Right cardiac atrium (tissue), 5 donors: ENCODE measurements around the gene SLC17A2. TPM values are rescaled to one million over a fixed set of nuclear protein-coding genes. Genes with fewer than 3 reads are reported as not detected.
"Not testable (repeated sequence)": the region's sequence is repeated elsewhere in the genome, so short reads cannot be mapped to it uniquely, and the experiment has no call there.

Source experiments
- ATAC-seq, 2 donors: fragments of 200-7000 bp; cut with Tn5 transposase; one replicate each; pipeline versions ENCODE4 v1.8.0 to v1.9.1; 2020; ENCODE audit warnings: moderate library complexity in 2 of 2, mild to moderate bottlenecking in 1 of 2
- DNase-seq, 3 donors: peaks; one replicate each; pipeline ENCODE4 v3.0.0-alpha.2; 2020
- H3K27ac ChIP-seq: one replicate; pipeline ENCODE4 v1.5.1; 2013; ENCODE audit warnings: mild to moderate bottlenecking, low read length, control low read depth, moderate library complexity
- H3K27me3 ChIP-seq: one replicate; pipeline ENCODE4 v1.6.1; 2013; ENCODE audit not compliant: control insufficient read depth, insufficient read depth
- H3K4me1 ChIP-seq: one replicate; pipeline ENCODE4 v1.6.1; 2013; ENCODE audit warnings: low read length; ENCODE audit not compliant: control insufficient read depth, insufficient read depth
- H3K4me3 ChIP-seq: one replicate; pipeline ENCODE4 v1.5.1; 2013; ENCODE audit warnings: low read length, control low read depth
- H3K9me3 ChIP-seq: one replicate; pipeline ENCODE4 v1.6.1; 2013; ENCODE audit warnings: low read length; ENCODE audit not compliant: control insufficient read depth
- WGBS: extraction: QIAGEN DNeasy Blood & Tissue Kit; methylation state at CpG from one replicate; pipeline ENCODE4 v1.1.7; 2013; 5-methylcytosine and 5-hydroxymethylcytosine counted together
- intact Hi-C, 4 donors: fragments of 100-400 bp; cut with DNase I; formaldehyde crosslinking; loops; one replicate each; pipeline versions ENCODE4 v1.11.0 to v1.14.0; 2022 to 2023
- polyA plus RNA-seq: library from polyadenylated mRNA; stranded (reverse); fragments of 200-250 nt; gene quantifications from one replicate; pipeline ENCODE4 v1.2.3, GENCODE V29; 2013
- total RNA-seq, 4 donors: library from RNA; stranded (reverse); fragmentation: NEBNext Ultra II Directional; extraction: Animal tissue kit (Norgen Biotek cat#: 25700); gene quantifications; one replicate each; pipeline ENCODE4 v1.2.1, GENCODE V29; 2021
- donor health status: healthy with polysubstance abuse.
- donor health status: DM: no; HTN: yes; CAD: no.
- donor health status: DM: no; HTN: no; CAD: no.
- donor health status: DM: no; HTN: yes; CAD: no; lungs with severe emphysema.
- donor health status: DM: yes; HTN: yes; CAD: no.

The SLC17A2 gene
- total and polyA plus RNA-seq, 5 donors = not detected

- H3K27ac ChIP-seq = no peak overlapping the region
- ATAC-seq (no peak), DNase-seq (no peak)
- H3K27me3 ChIP-seq = no peaks in the 10 kb centered on the region
- H3K4me3 ChIP-seq = no peak overlapping the region
- H3K9me3 ChIP-seq = no peaks in the 10 kb centered on the region
- intact Hi-C loops = no loop called here
- H3K4me1 ChIP-seq = no peaks in the 10 kb centered on the region
- 80% methylated on average over 2 of the region's 2 CpGs for WGBS
These were observed 3.7 kb upstream of the SLC17A2 start for GRCh38 chr6:25934156-25934555.

DNA sequence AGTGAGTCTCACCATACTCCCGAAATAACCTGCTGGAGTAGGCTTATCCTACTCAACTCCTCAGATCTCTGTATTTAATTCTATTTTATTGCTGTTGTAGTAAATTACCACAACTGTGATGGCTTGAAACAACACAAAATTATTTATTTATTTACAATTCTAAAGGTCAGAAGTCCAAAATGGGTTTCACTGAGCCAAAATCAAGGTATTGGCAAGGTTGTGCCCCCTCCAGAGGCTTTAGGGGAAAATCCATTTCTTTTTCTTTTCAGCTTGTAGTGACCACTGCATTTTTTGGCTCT, 869 bp upstream of the SLC17A2 start:
- intact Hi-C loops = no loop called here
- DNase-seq (no peak), ATAC-seq (no peak)
- Histone ChIP-seq H3K9me3 (no peaks in the 10 kb centered on the region), H3K4me1 (no peaks in the 10 kb centered on the region), H3K4me3 (no peak overlapping the region), H3K27ac (no peak overlapping the region), H3K27me3 (no peaks in the 10 kb centered on the region)
- 41% methylated on average over 1 of the region's 1 CpG for WGBS

DNA sequence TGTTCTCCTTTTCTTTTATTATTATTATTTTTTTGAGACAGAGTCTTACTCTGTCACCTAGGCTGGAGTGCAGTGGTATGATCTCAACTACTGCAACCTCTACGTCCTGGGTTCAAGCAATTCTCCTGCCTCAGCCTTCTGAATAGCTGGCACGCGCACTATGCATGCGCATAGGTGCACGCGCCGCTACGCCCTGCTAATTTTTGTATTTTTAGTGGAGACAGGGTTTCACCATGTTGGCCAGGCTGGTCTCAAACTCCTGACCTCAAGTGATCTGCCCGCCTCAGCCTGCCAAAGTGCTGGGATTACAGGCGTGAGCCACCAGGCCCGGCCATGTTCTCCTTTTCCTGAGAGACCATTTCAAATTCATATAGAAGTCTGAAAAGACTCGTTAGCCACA, 706 bp downstream of the SLC17A2 start:
- H3K4me1 ChIP-seq, H3K9me3 ChIP-seq, H3K4me3 ChIP-seq, DNase-seq, ATAC-seq, intact Hi-C loops, H3K27me3 ChIP-seq, H3K27ac ChIP-seq: not testable (repeated sequence)
- 93% methylated on average over 12 of the region's 12 CpGs for WGBS

GRCh38 chr6:25928562-25929324, 1.7 kb downstream of the SLC17A2 start:
- H3K27ac ChIP-seq = no peak overlapping the region
- ATAC-seq = no peak
- no peaks in the 10 kb centered on the region for H3K4me1 ChIP-seq
- H3K9me3 ChIP-seq = no peaks in the 10 kb centered on the region
- no peak for DNase-seq
- no peak overlapping the region for H3K4me3 ChIP-seq
- H3K27me3 ChIP-seq = no peaks in the 10 kb centered on the region
- intact Hi-C loops = no loop called here
- 84% methylated on average over 4 of the region's 4 CpGs for WGBS

DNA sequence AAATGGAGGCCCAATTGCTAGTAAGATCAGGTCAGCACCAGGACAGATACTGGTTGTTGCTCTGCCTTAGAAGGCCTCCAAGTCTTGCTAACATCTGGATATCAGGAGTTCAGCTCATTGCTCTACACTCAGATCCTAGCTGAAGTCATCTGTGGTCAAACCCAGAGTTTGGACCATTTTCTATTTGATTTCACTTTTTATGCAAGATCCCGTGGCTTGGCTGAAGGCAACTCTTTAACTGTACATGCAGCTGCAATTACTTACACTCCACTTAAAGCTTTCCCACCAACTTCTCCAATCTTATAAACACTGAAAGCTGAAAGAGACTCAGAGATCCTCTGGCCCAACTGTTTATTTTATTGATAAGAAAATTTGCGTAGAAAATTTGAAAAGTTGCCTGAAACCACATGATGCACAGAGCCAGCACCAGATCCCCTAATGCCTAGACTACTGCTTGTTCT, 2.7 kb downstream of the SLC17A2 start:
- no peaks in the 10 kb centered on the region for H3K27me3 ChIP-seq
- H3K27ac ChIP-seq = no peak overlapping the region
- ATAC-seq (peak in 1 of 2 donors; percentile 24), DNase-seq (no peak)
- no peaks in the 10 kb centered on the region for H3K9me3 ChIP-seq
- WGBS = 44% methylated on average over 2 of the region's 2 CpGs
- H3K4me3 ChIP-seq = no peak overlapping the region
- no peaks in the 10 kb centered on the region for H3K4me1 ChIP-seq
- intact Hi-C loops = no loop called here

GRCh38 chr6:25927178-25927577, 3.3 kb downstream of the SLC17A2 start:
- DNase-seq (no peak), ATAC-seq (no peak)
- intact Hi-C loops = no loop called here
- Histone ChIP-seq H3K27ac (no peak overlapping the region), H3K9me3 (no peaks in the 10 kb centered on the region), H3K4me1 (no peaks in the 10 kb centered on the region), H3K27me3 (no peaks in the 10 kb centered on the region), H3K4me3 (no peak overlapping the region)
- WGBS = 67% methylated on average over 2 of the region's 2 CpGs

DNA sequence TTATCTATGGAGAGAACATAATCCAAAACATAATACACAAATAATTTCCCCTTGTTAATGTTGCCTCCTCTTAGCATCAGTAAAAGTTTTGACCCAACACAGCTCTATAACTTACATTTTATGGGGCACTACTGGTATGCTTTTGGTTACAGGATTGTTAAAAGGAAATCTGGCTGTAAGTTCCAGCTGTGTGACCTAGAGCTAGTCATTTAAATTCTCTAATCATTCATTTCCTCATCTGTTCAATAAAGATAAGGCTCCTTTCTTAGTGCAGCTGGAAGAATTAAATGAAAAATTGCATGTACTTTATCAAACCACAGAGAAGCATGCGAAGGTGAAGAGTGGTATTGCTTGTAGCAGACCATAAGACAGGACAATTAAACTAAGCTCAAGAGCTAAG, 4.6 kb downstream of the SLC17A2 start:
- intact Hi-C loops = no loop called here
- no peaks in the 10 kb centered on the region for H3K4me1 ChIP-seq
- no peak for ATAC-seq
- H3K27me3 ChIP-seq = no peaks in the 10 kb centered on the region
- DNase-seq = no peak
- no peaks in the 10 kb centered on the region for H3K9me3 ChIP-seq
- no peak overlapping the region for H3K27ac ChIP-seq
- WGBS = 58% methylated on average over 1 of the region's 1 CpG
- H3K4me3 ChIP-seq = no peak overlapping the region

GRCh38 chr6:25922301-25922700, 8.2 kb downstream of the SLC17A2 start:
- no peaks in the 10 kb centered on the region for H3K4me1 ChIP-seq
- ATAC-seq (peak; percentile 79 to 86), DNase-seq (peak in 1 of 3 donors; percentile 18)
- 50% methylated on average over 2 of the region's 2 CpGs for whole genome bisulfite sequencing
- H3K27me3 ChIP-seq = no peaks in the 10 kb centered on the region
- H3K4me3 ChIP-seq = no peak overlapping the region
- intact Hi-C loops = no loop called here
- H3K9me3 ChIP-seq = no peaks in the 10 kb centered on the region
- H3K27ac ChIP-seq = no peak overlapping the region

DNA sequence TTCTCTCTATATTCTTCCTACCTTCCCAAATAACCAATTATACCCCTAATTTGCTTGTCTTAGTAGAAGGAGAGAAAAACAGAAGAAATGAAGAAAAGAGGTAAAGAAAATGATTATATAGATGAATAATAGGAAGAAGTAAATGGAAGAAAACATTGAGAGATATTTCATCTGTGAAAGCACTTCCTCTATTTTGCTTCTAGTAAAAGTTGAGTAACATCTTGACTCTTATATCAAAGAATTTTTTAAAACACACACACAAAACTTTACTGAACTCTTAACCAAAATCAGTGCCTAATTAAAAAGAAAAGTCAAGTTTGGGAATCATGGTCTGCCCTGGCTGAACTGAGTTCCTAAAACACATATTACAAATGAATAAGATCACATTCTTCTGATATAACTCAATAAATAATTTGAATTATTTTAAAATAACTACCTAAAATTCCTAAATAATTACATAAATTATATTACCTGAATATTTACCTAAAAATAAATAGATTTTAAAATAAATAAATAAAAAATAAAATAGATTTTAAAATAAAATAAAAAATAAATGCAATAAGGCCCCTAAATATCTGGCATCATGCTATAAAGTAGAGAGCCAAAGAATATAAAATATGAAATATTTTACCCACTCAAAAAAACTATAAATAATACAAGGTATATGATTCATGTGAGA, 8.8 kb downstream of the SLC17A2 start:
- H3K27ac ChIP-seq = no peak overlapping the region
- ATAC-seq = no peak
- intact Hi-C loops = no loop called here

DNA sequence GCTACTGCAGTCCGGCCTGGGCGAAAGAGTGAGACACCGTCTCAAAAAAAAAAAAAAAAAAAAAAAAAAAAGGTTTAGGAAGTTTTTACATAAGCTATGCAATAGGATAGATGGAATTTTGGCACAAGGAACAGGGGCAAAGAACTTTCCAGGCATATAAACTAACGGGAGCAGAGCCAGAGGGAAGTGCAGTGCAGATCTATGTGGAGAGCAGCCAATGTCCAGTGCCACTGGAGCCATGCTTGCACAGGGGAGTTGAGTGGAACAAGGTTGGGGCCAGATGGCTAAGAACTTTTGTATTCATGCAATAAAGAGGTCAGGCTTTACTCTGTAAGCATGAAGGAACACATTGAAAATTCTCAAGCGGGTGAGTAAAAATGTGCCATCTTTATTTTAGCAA, 10.8 kb downstream of the SLC17A2 start:
- H3K4me1 ChIP-seq = no peaks in the 10 kb centered on the region
- WGBS = 84% methylated on average over 5 of the region's 5 CpGs
- H3K27ac ChIP-seq = no peak overlapping the region
- no peaks in the 10 kb centered on the region for H3K27me3 ChIP-seq
- intact Hi-C loops = no loop called here
- ATAC-seq = no peak
- no peaks in the 10 kb centered on the region for H3K9me3 ChIP-seq
- DNase-seq = no peak
- H3K4me3 ChIP-seq = no peak overlapping the region

More for the DNA sequence above, 8.8 kb downstream of the SLC17A2 start:
- H3K9me3 ChIP-seq = no peaks in the 10 kb centered on the region
- H3K4me3 ChIP-seq = no peak overlapping the region
- no peak for DNase-seq
- H3K4me1 ChIP-seq = no peaks in the 10 kb centered on the region
- no peaks in the 10 kb centered on the region for H3K27me3 ChIP-seq

DNA sequence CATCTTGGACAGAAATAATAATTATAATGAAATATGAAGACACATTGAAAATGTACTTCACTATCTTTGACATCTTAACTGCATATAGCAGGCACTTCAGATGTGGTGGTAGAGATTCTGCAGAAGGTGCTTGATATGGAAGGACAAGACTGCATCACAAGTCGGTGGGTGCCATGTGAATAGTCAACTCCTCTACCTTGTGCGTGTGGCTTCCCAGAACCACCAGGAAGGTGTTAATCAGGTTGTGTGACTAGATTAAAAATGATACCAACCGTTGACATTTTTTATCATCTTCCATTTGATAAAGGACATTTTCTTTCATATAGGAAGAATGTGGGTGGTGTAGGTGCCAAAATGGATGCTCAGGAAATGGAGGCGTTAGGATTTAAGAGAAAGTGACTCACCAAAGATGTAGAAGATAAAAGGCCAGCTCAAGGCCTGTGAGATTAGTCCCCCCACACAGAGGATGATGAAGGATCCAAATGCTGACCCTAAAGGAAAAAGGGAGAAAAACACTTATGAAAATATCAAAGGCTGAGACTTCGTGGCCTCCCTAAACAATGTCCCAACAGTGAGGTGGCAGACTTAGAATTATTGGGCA, 12.3 kb downstream of the SLC17A2 start:
- H3K9me3 ChIP-seq = no peaks in the 10 kb centered on the region
- H3K4me3 ChIP-seq = no peak overlapping the region
- H3K27ac ChIP-seq = no peak overlapping the region
- H3K27me3 ChIP-seq = no peaks in the 10 kb centered on the region
- DNase-seq (no peak), ATAC-seq (no peak)
- 72% methylated on average over 5 of the region's 5 CpGs for WGBS
- intact Hi-C loops = no loop called here
- H3K4me1 ChIP-seq = no peaks in the 10 kb centered on the region
